OCI-M2 (cell line): Measurements from ENCODE around the gene C12orf60.

Experiments used
- DNase-seq: peaks from one replicate; lab custom pipeline; 2025; ENCODE audit not compliant: unreplicated experiment; lab: John Stamatoyannopoulos, UW

Gene C12orf60

GRCh38 chr12:14776236-14776961, 27.1 kb upstream of the C12orf60 start:
- DNase-seq, result no peak

DNA sequence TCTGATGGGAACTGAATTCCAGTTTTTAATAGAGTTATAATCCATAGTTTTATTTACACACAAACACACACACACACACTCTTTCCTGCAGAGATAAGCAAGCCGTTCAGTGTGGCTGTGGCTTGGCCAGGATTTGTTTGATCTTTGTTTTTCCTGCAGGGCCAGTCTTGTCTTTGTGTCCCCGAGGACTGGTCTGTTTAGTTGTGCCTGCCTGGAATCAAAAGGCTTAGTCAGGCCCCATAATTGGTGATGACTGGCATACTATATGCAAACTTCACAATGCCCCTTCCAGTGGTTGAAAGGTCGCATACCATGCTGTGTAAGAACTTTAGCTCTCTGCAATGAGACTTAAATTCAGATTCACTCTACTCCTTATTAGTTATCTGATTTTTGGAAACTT, 26.2 kb upstream of the C12orf60 start:
- DNase-seq, result no peak

GRCh38 chr12:14779834-14780233, 23.6 kb upstream of the C12orf60 start:
- DNase-seq, result no peak

DNA sequence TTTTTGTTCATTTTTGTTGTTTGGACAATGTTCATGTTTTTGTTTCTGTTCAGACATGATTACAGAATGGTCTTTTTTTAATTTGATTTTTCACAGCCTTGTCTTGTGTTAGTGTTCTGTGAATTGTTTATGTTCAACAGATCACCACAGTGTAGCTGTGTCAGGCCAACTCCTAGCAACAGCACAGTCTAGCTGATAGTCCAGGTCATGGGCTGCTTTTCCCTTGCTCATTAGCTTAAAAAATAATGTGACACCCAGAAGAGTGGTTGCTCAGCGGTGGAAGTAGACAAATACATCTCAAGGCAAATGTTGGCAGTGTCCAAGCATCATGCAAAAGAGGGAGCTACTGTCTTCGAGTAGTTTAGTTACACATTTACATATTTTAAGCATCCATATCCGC, 22.6 kb upstream of the C12orf60 start:
- DNase-seq, result no peak

- DNase-seq, result no peak
Measured at GRCh38 chr12:14781563-14781962, 21.9 kb upstream of the C12orf60 start.

GRCh38 chr12:14782756-14783155, 20.7 kb upstream of the C12orf60 start:
- no peak for DNase-seq

GRCh38 chr12:14784471-14784870, 19.0 kb upstream of the C12orf60 start:
- DNase-seq, result no peak

GRCh38 chr12:14785568-14785967, 17.9 kb upstream of the C12orf60 start:
- no peak for DNase-seq

GRCh38 chr12:14795028-14795448, 8.4 kb upstream of the C12orf60 start:
- DNase-seq, result no peak

DNA sequence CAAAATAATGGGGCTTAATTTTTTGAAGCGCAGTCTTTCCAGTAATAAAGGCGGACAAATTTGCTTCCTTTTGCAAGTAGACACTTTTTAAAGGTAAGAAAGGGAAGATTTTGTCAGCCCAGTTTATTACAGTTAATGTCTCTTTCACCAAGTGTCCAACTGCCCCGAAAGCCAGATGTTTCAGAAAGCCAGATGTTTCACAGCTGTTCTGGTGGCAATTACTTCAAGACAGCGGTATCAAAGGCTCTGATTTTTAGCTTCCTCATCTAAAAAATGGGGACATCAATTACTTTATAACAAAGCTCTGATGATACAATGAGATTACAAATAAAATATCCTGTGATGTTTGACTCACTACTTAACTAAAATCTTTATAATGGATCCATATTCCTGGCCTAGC, 1.2 kb upstream of the C12orf60 start:
- no peak for DNase-seq

DNA sequence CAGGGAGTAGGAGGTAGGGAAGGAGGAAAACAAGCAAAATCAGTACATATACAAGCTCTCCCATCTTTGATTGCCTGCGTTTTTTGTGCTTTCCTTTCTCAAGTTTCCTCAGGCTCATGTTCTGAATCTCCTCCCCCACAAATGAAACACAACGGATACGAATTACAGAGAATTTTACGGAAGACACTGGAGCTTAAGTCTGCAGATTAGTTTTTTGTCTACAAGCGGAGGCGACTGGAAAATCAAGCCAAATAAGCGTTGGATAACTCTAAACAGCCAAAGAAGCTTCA, 804 bp upstream of the C12orf60 start:
- no peak for DNase-seq

DNA sequence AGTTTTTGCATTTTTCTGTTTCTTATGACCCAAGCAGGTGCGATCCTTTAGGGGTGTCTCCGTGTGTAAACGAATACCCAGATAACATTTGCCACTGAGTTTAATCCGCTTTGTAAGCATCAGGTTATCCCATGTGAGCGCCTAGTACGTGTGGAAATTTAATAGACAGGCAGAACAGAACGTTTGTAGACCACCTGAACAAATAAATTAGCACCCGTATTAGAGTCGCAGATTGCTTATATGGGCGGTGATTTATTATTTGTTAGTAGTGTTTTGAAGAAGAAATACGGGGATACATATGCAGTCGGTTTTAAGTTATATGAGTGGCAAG, 325 bp downstream of the C12orf60 start:
- DNase-seq, result no peak

DNA sequence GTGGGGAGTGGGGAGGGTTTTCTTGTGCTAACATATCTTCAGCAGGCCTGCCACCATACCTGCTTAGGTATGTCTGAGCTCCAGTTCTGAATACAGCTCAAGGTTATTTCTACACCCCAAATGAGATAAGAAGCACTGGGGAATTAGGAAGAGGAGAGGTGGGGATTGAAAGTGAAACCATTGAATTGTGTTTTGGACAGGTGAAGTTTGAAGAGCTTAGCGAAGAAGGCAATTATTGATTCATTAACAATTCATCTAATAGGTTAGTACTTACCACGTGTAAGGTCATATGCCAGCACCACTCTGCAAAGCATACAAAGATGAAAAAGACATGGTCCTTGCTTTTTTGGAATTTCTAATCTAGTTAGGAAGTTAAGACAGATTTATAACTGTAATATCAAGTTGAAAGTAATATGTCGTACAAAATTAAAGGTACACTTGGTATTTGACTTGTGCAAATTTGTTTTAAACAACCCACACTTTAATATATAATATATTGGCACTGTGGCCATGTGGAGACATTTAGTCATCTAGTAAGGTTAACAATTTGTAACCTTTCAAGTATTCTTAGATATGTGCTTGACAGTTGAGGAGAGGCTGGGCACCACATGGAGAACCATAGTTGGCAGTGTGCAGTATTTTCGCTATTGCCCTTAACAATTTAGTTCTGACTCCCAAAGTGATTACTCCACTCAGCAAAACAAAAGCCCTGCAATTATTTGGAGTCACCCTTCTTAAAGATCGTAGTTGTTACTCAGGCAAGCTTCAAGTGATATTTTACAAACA, 6.9 kb downstream of the C12orf60 start:
- DNase-seq, result no peak

- DNase-seq, result no peak
Measured at GRCh38 chr12:14810953-14811483, 7.5 kb downstream of the C12orf60 start.

DNA sequence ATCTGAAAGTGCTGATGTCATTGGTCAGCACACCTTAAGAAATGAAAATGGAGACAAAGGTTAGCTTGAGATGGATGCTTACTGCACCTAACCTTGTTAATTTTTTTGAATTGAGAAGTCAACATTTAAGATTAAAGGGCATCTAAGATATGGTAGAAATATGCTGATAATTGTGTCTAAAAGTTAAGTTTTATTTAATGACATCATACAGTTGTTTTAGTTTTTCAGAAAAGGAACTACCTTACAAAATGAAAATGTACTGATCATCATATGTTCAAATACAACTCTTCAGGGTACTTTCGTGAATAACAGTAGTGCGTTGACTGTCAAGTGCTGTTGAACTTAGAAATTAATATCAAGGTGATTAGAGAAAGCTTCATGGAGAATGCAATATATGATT, 8.0 kb downstream of the C12orf60 start:
- no peak for DNase-seq

- DNase-seq, result no peak
Measured at GRCh38 chr12:14814014-14814413, 10.5 kb downstream of the C12orf60 start, which contains the start of gene SMCO3. TSS of gene SMCO3 (minus strand) at chr12:14814182. CDS start at chr12:14806680, 7,502 bp downstream.

- DNase-seq, result no peak
Measured at GRCh38 chr12:14824012-14824634, 20.7 kb downstream of the C12orf60 start.

- no peak for DNase-seq
Measured at GRCh38 chr12:14825256-14825655, 21.8 kb downstream of the C12orf60 start.

DNA sequence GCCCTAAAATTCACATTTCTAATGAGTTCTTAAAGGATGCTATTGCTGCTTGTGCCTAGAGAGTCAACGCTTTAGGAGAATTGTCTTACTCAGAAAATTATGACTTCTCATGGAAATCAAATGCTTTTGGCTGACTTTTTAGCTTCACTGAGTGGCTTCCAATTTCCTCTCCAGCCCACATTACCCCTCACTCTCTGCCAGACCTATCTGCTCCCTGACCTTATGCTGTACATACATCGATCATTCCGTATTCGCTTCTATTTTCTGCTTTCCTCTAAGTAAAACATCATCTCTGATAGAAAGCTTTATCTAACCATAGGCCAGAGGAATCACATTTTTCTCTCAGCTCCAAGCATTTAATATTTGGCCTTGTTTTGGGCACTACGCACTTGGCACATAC, 23.0 kb downstream of the C12orf60 start:
- no peak for DNase-seq

- no peak for DNase-seq
Measured at GRCh38 chr12:14827043-14827442, 23.6 kb downstream of the C12orf60 start.

GRCh38 chr12:14828892-14829291, 25.4 kb downstream of the C12orf60 start:
- no peak for DNase-seq

DNA sequence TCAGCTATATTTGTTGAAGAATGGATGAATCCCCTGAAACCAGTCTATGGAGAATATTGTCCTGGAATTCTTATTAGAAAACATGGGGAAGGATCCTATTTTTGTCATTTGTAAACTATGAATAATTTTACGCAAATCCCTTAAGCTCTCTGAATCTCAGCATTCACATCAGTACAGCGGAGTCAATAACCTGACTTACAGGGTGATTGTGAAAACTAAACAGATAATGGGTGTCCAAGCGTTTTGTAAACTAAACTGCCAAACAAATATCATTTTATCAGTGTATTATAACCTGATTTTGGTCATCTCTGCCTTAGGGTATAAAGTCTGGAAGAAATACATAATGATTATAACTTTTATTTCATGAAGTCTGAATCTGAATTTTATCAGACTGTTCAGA, 29.9 kb downstream of the C12orf60 start:
- no peak for DNase-seq
